ENCODE data around the gene NAGLU.

- TF ChIP-seq CTCF (IDR thresholded peaks at IDR 0.05 in 4 of 5, conservative IDR thresholded peaks at IDR 0.05 in 1 of 5) (no peak), POLR2A (IDR thresholded peaks at IDR 0.05) (no peak)
Observed at GRCh38 chr17:42585353-42585752, 49.3 kb downstream of the NAGLU start.
